ENCODE measurements around the gene DLL4.

GRCh38 chr15:40960151-40960885 is 31.2 kb downstream of the DLL4 start:
- no peak for TF ChIP-seq CTCF (IDR thresholded peaks at IDR 0.05)
- TF ChIP-seq POLR2A (IDR thresholded peaks at IDR 0.05): no peak
- TF ChIP-seq EP300 (IDR thresholded peaks at IDR 0.05): no peak

Data from ovary (tissue), 3 donors.